ENCODE results near the gene RRP1.

Gene RRP1

GRCh38 chr21:43805275-43805800 lies 16.0 kb downstream of the RRP1 start:
- H3K27ac ChIP-seq (ENCODE audit: low read depth, low read length, severe bottlenecking), result no peak overlapping the region
- WGBS, 2 experiments (ENCODE audit: insufficient coverage in 2 of 2), result 92 to 96% methylated on average over 9 of the region's 14 CpGs
- H3K36me3 ChIP-seq (ENCODE audit: control insufficient read depth, insufficient read depth, low read length), result peaks cover 47% of the 10 kb centered on the region
- H3K9me3 ChIP-seq (ENCODE audit: control insufficient read depth, low read length), result no peaks in the 10 kb centered on the region
- no peak overlapping the region for H3K4me3 ChIP-seq (ENCODE audit: extremely low read depth, insufficient read depth, low read length, poor library complexity, severe bottlenecking)
- H3K4me1 ChIP-seq (ENCODE audit: control insufficient read depth, insufficient read depth, low read length, poor library complexity, severe bottlenecking), result no peaks in the 10 kb centered on the region

GRCh38 chr21:43806017-43806710 lies 16.8 kb downstream of the RRP1 start:
- Histone ChIP-seq H3K9me3 (ENCODE audit: control insufficient read depth, low read length) (no peaks in the 10 kb centered on the region), H3K27ac (ENCODE audit: low read depth, low read length, severe bottlenecking) (no peak overlapping the region), H3K4me3 (ENCODE audit: extremely low read depth, insufficient read depth, low read length, poor library complexity, severe bottlenecking) (no peak overlapping the region), H3K36me3 (ENCODE audit: control insufficient read depth, insufficient read depth, low read length) (peaks cover 39% of the 10 kb centered on the region), H3K4me1 (ENCODE audit: control insufficient read depth, insufficient read depth, low read length, poor library complexity, severe bottlenecking) (no peaks in the 10 kb centered on the region)
- 95 to 98% methylated on average over 16 to 18 of the region's 21 CpGs for WGBS, 2 experiments (ENCODE audit: insufficient coverage in 2 of 2)

- H3K9me3 ChIP-seq (ENCODE audit: control insufficient read depth, low read length), result no peaks in the 10 kb centered on the region
- WGBS, 2 experiments (ENCODE audit: insufficient coverage in 2 of 2), result 87 to 88% methylated on average over 8 to 17 of the region's 18 CpGs
- peaks cover 17% of the 10 kb centered on the region for H3K36me3 ChIP-seq (ENCODE audit: control insufficient read depth, insufficient read depth, low read length)
- no peak overlapping the region for H3K4me3 ChIP-seq (ENCODE audit: extremely low read depth, insufficient read depth, low read length, poor library complexity, severe bottlenecking)
- H3K4me1 ChIP-seq (ENCODE audit: control insufficient read depth, insufficient read depth, low read length, poor library complexity, severe bottlenecking), result no peaks in the 10 kb centered on the region
- H3K27ac ChIP-seq (ENCODE audit: low read depth, low read length, severe bottlenecking), result no peak overlapping the region
These were observed 19.0 kb downstream of the RRP1 start for GRCh38 chr21:43808367-43808766.

GRCh38 chr21:43808832-43809251 lies 19.5 kb downstream of the RRP1 start:
- H3K9me3 ChIP-seq (ENCODE audit: control insufficient read depth, low read length), result no peaks in the 10 kb centered on the region
- H3K4me3 ChIP-seq (ENCODE audit: extremely low read depth, insufficient read depth, low read length, poor library complexity, severe bottlenecking), result no peak overlapping the region
- no peaks in the 10 kb centered on the region for H3K4me1 ChIP-seq (ENCODE audit: control insufficient read depth, insufficient read depth, low read length, poor library complexity, severe bottlenecking)
- H3K36me3 ChIP-seq (ENCODE audit: control insufficient read depth, insufficient read depth, low read length), result peaks cover 15% of the 10 kb centered on the region
- 93% methylated on average over 22 of the region's 22 CpGs for WGBS, 2 experiments (ENCODE audit: insufficient coverage in 2 of 2)
- no peak overlapping the region for H3K27ac ChIP-seq (ENCODE audit: low read depth, low read length, severe bottlenecking)

- no peak overlapping the region for H3K4me3 ChIP-seq (ENCODE audit: extremely low read depth, insufficient read depth, low read length, poor library complexity, severe bottlenecking)
These were observed 20.0 kb downstream of the RRP1 start for GRCh38 chr21:43809346-43809799.

GRCh38 chr21:43809853-43810504 lies 20.6 kb downstream of the RRP1 start:
- no peaks in the 10 kb centered on the region for H3K9me3 ChIP-seq (ENCODE audit: control insufficient read depth, low read length)
- H3K4me3 ChIP-seq (ENCODE audit: extremely low read depth, insufficient read depth, low read length, poor library complexity, severe bottlenecking), result no peak overlapping the region
- peaks cover 15% of the 10 kb centered on the region for H3K36me3 ChIP-seq (ENCODE audit: control insufficient read depth, insufficient read depth, low read length)
- H3K4me1 ChIP-seq (ENCODE audit: control insufficient read depth, insufficient read depth, low read length, poor library complexity, severe bottlenecking), result no peaks in the 10 kb centered on the region
- no peak overlapping the region for H3K27ac ChIP-seq (ENCODE audit: low read depth, low read length, severe bottlenecking)
- WGBS, 2 experiments (ENCODE audit: insufficient coverage in 2 of 2), result 86 to 91% methylated on average over 17 to 25 of the region's 26 CpGs

More at GRCh38 chr21:43809346-43809799, 20.0 kb downstream of the RRP1 start:
- H3K9me3 ChIP-seq (ENCODE audit: control insufficient read depth, low read length), result no peaks in the 10 kb centered on the region
- WGBS, 2 experiments (ENCODE audit: insufficient coverage in 2 of 2), result 90% methylated on average over 13 to 16 of the region's 16 CpGs
- H3K36me3 ChIP-seq (ENCODE audit: control insufficient read depth, insufficient read depth, low read length), result peaks cover 15% of the 10 kb centered on the region
- H3K27ac ChIP-seq (ENCODE audit: low read depth, low read length, severe bottlenecking), result no peak overlapping the region
- H3K4me1 ChIP-seq (ENCODE audit: control insufficient read depth, insufficient read depth, low read length, poor library complexity, severe bottlenecking), result no peaks in the 10 kb centered on the region

- Histone ChIP-seq H3K9me3 (ENCODE audit: control insufficient read depth, low read length) (no peaks in the 10 kb centered on the region), H3K4me1 (ENCODE audit: control insufficient read depth, insufficient read depth, low read length, poor library complexity, severe bottlenecking) (no peaks in the 10 kb centered on the region), H3K4me3 (ENCODE audit: extremely low read depth, insufficient read depth, low read length, poor library complexity, severe bottlenecking) (no peak overlapping the region), H3K36me3 (ENCODE audit: control insufficient read depth, insufficient read depth, low read length) (peaks cover 9% of the 10 kb centered on the region), H3K27ac (ENCODE audit: low read depth, low read length, severe bottlenecking) (no peak overlapping the region)
- 24 to 25% methylated on average over 15 to 18 of the region's 23 CpGs for WGBS, 2 experiments (ENCODE audit: insufficient coverage in 2 of 2)
These were observed 21.3 kb downstream of the RRP1 start for GRCh38 chr21:43810505-43811261.

- Histone ChIP-seq H3K4me3 (ENCODE audit: extremely low read depth, insufficient read depth, low read length, poor library complexity, severe bottlenecking) (no peak overlapping the region), H3K27ac (ENCODE audit: low read depth, low read length, severe bottlenecking) (no peak overlapping the region), H3K4me1 (ENCODE audit: control insufficient read depth, insufficient read depth, low read length, poor library complexity, severe bottlenecking) (no peaks in the 10 kb centered on the region), H3K36me3 (ENCODE audit: control insufficient read depth, insufficient read depth, low read length) (peaks cover 3% of the 10 kb centered on the region), H3K9me3 (ENCODE audit: control insufficient read depth, low read length) (no peaks in the 10 kb centered on the region)
- 87 to 90% methylated on average over 22 to 23 of the region's 24 CpGs for WGBS, 2 experiments (ENCODE audit: insufficient coverage in 2 of 2)
These were observed 22.1 kb downstream of the RRP1 start for GRCh38 chr21:43811262-43812105.

GRCh38 chr21:43812139-43812821 lies 22.9 kb downstream of the RRP1 start:
- Histone ChIP-seq H3K9me3 (ENCODE audit: control insufficient read depth, low read length) (no peaks in the 10 kb centered on the region), H3K27ac (ENCODE audit: low read depth, low read length, severe bottlenecking) (no peak overlapping the region), H3K4me1 (ENCODE audit: control insufficient read depth, insufficient read depth, low read length, poor library complexity, severe bottlenecking) (no peaks in the 10 kb centered on the region), H3K4me3 (ENCODE audit: extremely low read depth, insufficient read depth, low read length, poor library complexity, severe bottlenecking) (no peak overlapping the region), H3K36me3 (ENCODE audit: control insufficient read depth, insufficient read depth, low read length) (no peaks in the 10 kb centered on the region)
- WGBS, 2 experiments (ENCODE audit: insufficient coverage in 2 of 2), result 83 to 90% methylated on average over 26 to 27 of the region's 27 CpGs
